Upper lobe of left lung (tissue), 4 donors: Measurements from ENCODE around the gene CAPN11.

Experiments
- EP300 ChIP-seq, 4 donors: sonication (generic); formaldehyde crosslinking; IDR thresholded peaks; one replicate each; pipeline ENCODE4 v1.5.1; 2017; ENCODE audit warnings: antibody characterized with exemption in 4 of 4, control low read depth in 2 of 4
- TF ChIP-seq, protein P1 (sequence below), 6 experiments: fragments of 450-650 bp in 4 of 6; fragments of 200-600 bp in 2 of 6; sonication (generic) in 2 of 6; IDR thresholded peaks; one replicate each; pipeline ENCODE4 v1.5.1; 2016 to 2019; ENCODE audit warnings: antibody characterized with exemption in 6 of 6

DNA sequence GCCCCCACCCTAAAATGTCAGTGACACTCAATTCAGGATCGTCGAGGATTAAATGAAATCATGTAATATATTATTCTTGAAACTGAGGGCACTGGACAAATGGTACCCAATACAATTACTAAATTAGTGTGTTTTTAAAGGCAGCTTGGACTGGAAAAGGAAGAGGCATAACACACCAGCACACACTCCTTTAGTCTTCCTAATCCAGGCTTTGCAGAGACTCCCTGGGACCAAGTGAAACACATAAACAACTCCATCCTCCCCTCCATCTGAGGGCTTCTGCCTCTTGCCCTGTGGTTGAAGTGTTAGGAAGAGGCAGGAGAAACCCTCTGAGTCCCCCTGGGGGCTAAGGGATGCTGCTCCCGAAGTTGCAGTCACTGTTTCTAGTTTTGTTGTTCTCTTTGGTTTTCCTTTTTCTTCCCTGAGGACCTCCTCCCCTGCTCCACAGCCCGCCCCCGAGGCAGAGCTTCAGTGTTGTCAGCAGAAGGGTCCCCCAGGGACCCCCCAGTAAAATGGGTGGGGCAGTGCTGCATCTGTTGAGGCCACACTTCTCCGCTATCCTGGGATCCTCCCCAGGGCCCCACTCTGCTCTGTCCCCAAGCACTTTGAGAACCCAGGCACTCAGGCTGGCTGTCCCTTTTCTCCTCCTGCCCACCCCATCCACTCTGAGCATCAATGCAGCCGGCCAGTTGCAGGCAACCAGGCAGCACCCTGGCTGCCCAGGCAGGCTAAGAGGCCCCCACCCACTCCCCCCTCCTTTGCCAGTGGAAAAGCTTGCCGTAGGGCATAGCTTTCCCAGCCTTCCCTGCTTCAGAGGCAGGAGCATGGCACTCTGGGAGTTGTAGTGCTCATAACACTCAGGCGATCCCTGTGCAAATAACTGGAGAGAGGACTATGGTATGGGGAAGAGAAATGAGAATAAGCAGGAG lies 25.4 kb upstream of the CAPN11 start:
- TF ChIP-seq, protein P1, sequence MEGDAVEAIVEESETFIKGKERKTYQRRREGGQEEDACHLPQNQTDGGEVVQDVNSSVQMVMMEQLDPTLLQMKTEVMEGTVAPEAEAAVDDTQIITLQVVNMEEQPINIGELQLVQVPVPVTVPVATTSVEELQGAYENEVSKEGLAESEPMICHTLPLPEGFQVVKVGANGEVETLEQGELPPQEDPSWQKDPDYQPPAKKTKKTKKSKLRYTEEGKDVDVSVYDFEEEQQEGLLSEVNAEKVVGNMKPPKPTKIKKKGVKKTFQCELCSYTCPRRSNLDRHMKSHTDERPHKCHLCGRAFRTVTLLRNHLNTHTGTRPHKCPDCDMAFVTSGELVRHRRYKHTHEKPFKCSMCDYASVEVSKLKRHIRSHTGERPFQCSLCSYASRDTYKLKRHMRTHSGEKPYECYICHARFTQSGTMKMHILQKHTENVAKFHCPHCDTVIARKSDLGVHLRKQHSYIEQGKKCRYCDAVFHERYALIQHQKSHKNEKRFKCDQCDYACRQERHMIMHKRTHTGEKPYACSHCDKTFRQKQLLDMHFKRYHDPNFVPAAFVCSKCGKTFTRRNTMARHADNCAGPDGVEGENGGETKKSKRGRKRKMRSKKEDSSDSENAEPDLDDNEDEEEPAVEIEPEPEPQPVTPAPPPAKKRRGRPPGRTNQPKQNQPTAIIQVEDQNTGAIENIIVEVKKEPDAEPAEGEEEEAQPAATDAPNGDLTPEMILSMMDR (IDR thresholded peaks at IDR 0.05) = no peak
- TF ChIP-seq EP300 (IDR thresholded peaks at IDR 0.05) = no peak
